Activated CD8-positive, alpha-beta memory T cell treated with anti-CD3 and anti-CD28 coated beads for 1 hour (primary cell): ENCODE measurements around the gene CYP21A2.
"Not testable (repeated sequence)": the region's sequence is repeated elsewhere in the genome, so short reads cannot be mapped to it uniquely, and the experiment has no call there.

ENCODE experiments used
- DNase-seq, 2 donors: peaks; one replicate each; pipeline ENCODE4 v3.0.0-alpha.2; 2020; ENCODE audit warnings: low read depth in 1 of 2; ENCODE audit errors: extremely low read depth in 1 of 2

The CYP21A2 gene

GRCh38 chr6:32052626-32053025 lies 14.4 kb downstream of the CYP21A2 start:
- DNase-seq: not testable (repeated sequence)

GRCh38 chr6:32053314-32053713 lies 15.1 kb downstream of the CYP21A2 start:
- DNase-seq: not testable (repeated sequence)

GRCh38 chr6:32055756-32056155 lies 17.5 kb downstream of the CYP21A2 start:
- DNase-seq: not testable (repeated sequence)

- no peak for DNase-seq
Observed at GRCh38 chr6:32056254-32056653, 18.0 kb downstream of the CYP21A2 start.

- DNase-seq: no peak
Observed at GRCh38 chr6:32057966-32058365, 19.8 kb downstream of the CYP21A2 start.

- DNase-seq: no peak
Observed at GRCh38 chr6:32058511-32058963, 20.3 kb downstream of the CYP21A2 start.

GRCh38 chr6:32060966-32061655 lies 22.9 kb downstream of the CYP21A2 start:
- no peak for DNase-seq

- DNase-seq: no peak
Observed at GRCh38 chr6:32064706-32065105, 26.5 kb downstream of the CYP21A2 start.

- not testable (repeated sequence) for DNase-seq
Observed at GRCh38 chr6:32067521-32067920, 29.3 kb downstream of the CYP21A2 start.

- DNase-seq: not testable (repeated sequence)
Observed at GRCh38 chr6:32068315-32068714, 30.1 kb downstream of the CYP21A2 start.

GRCh38 chr6:32068867-32069266 lies 30.7 kb downstream of the CYP21A2 start:
- no peak for DNase-seq

- no peak for DNase-seq
Observed at GRCh38 chr6:32069460-32069859, 31.2 kb downstream of the CYP21A2 start.

GRCh38 chr6:32069878-32070515 lies 31.8 kb downstream of the CYP21A2 start:
- no peak for DNase-seq

- DNase-seq: no peak
Observed at GRCh38 chr6:32070814-32071543, 32.8 kb downstream of the CYP21A2 start.

- DNase-seq: no peak
Observed at GRCh38 chr6:32073101-32073500, 34.9 kb downstream of the CYP21A2 start.

GRCh38 chr6:32073613-32074012 lies 35.4 kb downstream of the CYP21A2 start:
- DNase-seq: no peak

- DNase-seq: no peak
Observed at GRCh38 chr6:32074996-32075532, 36.8 kb downstream of the CYP21A2 start.

- no peak for DNase-seq
Observed at GRCh38 chr6:32075781-32076180, 37.6 kb downstream of the CYP21A2 start.

GRCh38 chr6:32076321-32076809 lies 38.1 kb downstream of the CYP21A2 start:
- DNase-seq: no peak

- DNase-seq: no peak
Observed at GRCh38 chr6:32079566-32080290, 41.5 kb downstream of the CYP21A2 start.
